Measurements from ENCODE around the gene TCF3.

Gene TCF3

GRCh38 chr19:1649706-1650649, 2.4 kb downstream of the TCF3 start:
- Histone ChIP-seq H3K4me2 (ENCODE audit: low read length, poor library complexity, severe bottlenecking) (peak overlapping the region; percentile 88), H3K79me1 (replicated peaks; ENCODE audit: low read length, poor library complexity, severe bottlenecking) (peaks cover 30% of the 10 kb centered on the region), H2BK5ac (ENCODE audit: low read depth, low read length, poor library complexity, severe bottlenecking) (no peak overlapping the region), H4K91ac (ENCODE audit: low read length) (peak overlapping the region; percentile 52), H2AFZ (ENCODE audit: low read depth, low read length) (no peak overlapping the region), H3K27me3 (ENCODE audit: control insufficient read depth in 1 of 2, insufficient read depth in 1 of 2, low read length in 2 of 2) (no peaks in the 10 kb centered on the region), H3K4me3 (ENCODE audit: insufficient read depth in 1 of 2, low read depth in 1 of 2, low read length in 2 of 2) (peak overlapping the region in 1 of 2 experiments; percentile 82), H4K8ac (ENCODE audit: low read length) (no peak overlapping the region), H2AK5ac (ENCODE audit: low read length, severe bottlenecking) (peak overlapping the region; percentile 49), H3K4me1 (ENCODE audit: control insufficient read depth, insufficient read depth, low read depth, low read length) (peaks cover 32% of the 10 kb centered on the region), H3K9me3 (ENCODE audit: control insufficient read depth, low read length) (no peaks in the 10 kb centered on the region), H3K4ac (ENCODE audit: low read depth in 1 of 2, low read length in 2 of 2) (peak overlapping the region in 1 of 2 experiments; percentile 47), H3K9ac (ENCODE audit: low read length) (peak overlapping the region; percentile 79), H2BK12ac (ENCODE audit: low read length in 2 of 2) (no peak overlapping the region), H3K27ac (ENCODE audit: low read length, poor library complexity, severe bottlenecking) (peak overlapping the region; percentile 36), H2BK15ac (ENCODE audit: low read depth, poor library complexity, severe bottlenecking) (no peak overlapping the region), H2BK120ac (ENCODE audit: low read depth, low read length) (no peak overlapping the region), H3K18ac (ENCODE audit: low read depth in 1 of 2, low read length in 2 of 2) (no peak overlapping the region), H3K36me3 (ENCODE audit: control insufficient read depth in 1 of 2, insufficient read depth in 2 of 2, low read depth in 1 of 2, low read length in 2 of 2) (peaks cover 22 to 48% of the 10 kb centered on the region in 2 experiments), H3K14ac (ENCODE audit: low read length in 2 of 2) (no peak overlapping the region), H3K23ac (ENCODE audit: low read length in 2 of 2) (no peak overlapping the region)
- WGBS: 95% methylated on average over 19 of the region's 20 CpGs
- DNase-seq: no peak

- Histone ChIP-seq H3K9me3 (ENCODE audit: control insufficient read depth, low read length) (no peaks in the 10 kb centered on the region), H3K9ac (ENCODE audit: low read length) (no peak overlapping the region), H2BK5ac (ENCODE audit: low read depth, low read length, poor library complexity, severe bottlenecking) (no peak overlapping the region), H4K91ac (ENCODE audit: low read length) (no peak overlapping the region), H2BK15ac (ENCODE audit: low read depth, poor library complexity, severe bottlenecking) (peak overlapping the region; percentile 12), H4K8ac (ENCODE audit: low read length) (peak overlapping the region; percentile 40), H3K27ac (ENCODE audit: low read length, poor library complexity, severe bottlenecking) (no peak overlapping the region), H2BK120ac (ENCODE audit: low read depth, low read length) (no peak overlapping the region), H3K79me1 (replicated peaks; ENCODE audit: low read length, poor library complexity, severe bottlenecking) (peaks cover 36% of the 10 kb centered on the region), H3K4me1 (ENCODE audit: control insufficient read depth, insufficient read depth, low read depth, low read length) (peaks cover 28% of the 10 kb centered on the region), H3K4ac (ENCODE audit: low read depth in 1 of 2, low read length in 2 of 2) (no peak overlapping the region), H3K4me3 (ENCODE audit: insufficient read depth in 1 of 2, low read depth in 1 of 2, low read length in 2 of 2) (no peak overlapping the region), H3K36me3 (ENCODE audit: control insufficient read depth in 1 of 2, insufficient read depth in 2 of 2, low read depth in 1 of 2, low read length in 2 of 2) (peaks cover 28 to 58% of the 10 kb centered on the region in 2 experiments), H2AFZ (ENCODE audit: low read depth, low read length) (no peak overlapping the region), H3K27me3 (ENCODE audit: control insufficient read depth in 1 of 2, insufficient read depth in 1 of 2, low read length in 2 of 2) (no peaks in the 10 kb centered on the region), H2AK5ac (ENCODE audit: low read length, severe bottlenecking) (no peak overlapping the region), H3K23ac (ENCODE audit: low read length in 2 of 2) (no peak overlapping the region), H2BK12ac (ENCODE audit: low read length in 2 of 2) (no peak overlapping the region), H3K18ac (ENCODE audit: low read depth in 1 of 2, low read length in 2 of 2) (no peak overlapping the region), H3K4me2 (ENCODE audit: low read length, poor library complexity, severe bottlenecking) (peak overlapping the region; percentile 6), H3K14ac (ENCODE audit: low read length in 2 of 2) (no peak overlapping the region)
- DNase-seq: no peak
- 97% methylated on average over 23 of the region's 23 CpGs for WGBS
These were observed 3.4 kb downstream of the TCF3 start for GRCh38 chr19:1648920-1649541.

GRCh38 chr19:1648459-1648849, 4.0 kb downstream of the TCF3 start:
- Histone ChIP-seq H3K27ac (ENCODE audit: low read length, poor library complexity, severe bottlenecking) (no peak overlapping the region), H3K4me3 (ENCODE audit: insufficient read depth in 1 of 2, low read depth in 1 of 2, low read length in 2 of 2) (no peak overlapping the region), H2AFZ (ENCODE audit: low read depth, low read length) (no peak overlapping the region), H3K18ac (ENCODE audit: low read depth in 1 of 2, low read length in 2 of 2) (no peak overlapping the region), H3K9ac (ENCODE audit: low read length) (no peak overlapping the region), H2BK12ac (ENCODE audit: low read length in 2 of 2) (no peak overlapping the region), H3K23ac (ENCODE audit: low read length in 2 of 2) (no peak overlapping the region), H2AK5ac (ENCODE audit: low read length, severe bottlenecking) (no peak overlapping the region), H2BK120ac (ENCODE audit: low read depth, low read length) (no peak overlapping the region), H3K4me1 (ENCODE audit: control insufficient read depth, insufficient read depth, low read depth, low read length) (peaks cover 27% of the 10 kb centered on the region), H3K36me3 (ENCODE audit: control insufficient read depth in 1 of 2, insufficient read depth in 2 of 2, low read depth in 1 of 2, low read length in 2 of 2) (peaks cover 29 to 62% of the 10 kb centered on the region in 2 experiments), H2BK15ac (ENCODE audit: low read depth, poor library complexity, severe bottlenecking) (no peak overlapping the region), H4K91ac (ENCODE audit: low read length) (no peak overlapping the region), H3K79me1 (replicated peaks; ENCODE audit: low read length, poor library complexity, severe bottlenecking) (peaks cover 39% of the 10 kb centered on the region), H3K4ac (ENCODE audit: low read depth in 1 of 2, low read length in 2 of 2) (no peak overlapping the region), H3K27me3 (ENCODE audit: control insufficient read depth in 1 of 2, insufficient read depth in 1 of 2, low read length in 2 of 2) (no peaks in the 10 kb centered on the region), H4K8ac (ENCODE audit: low read length) (no peak overlapping the region), H3K14ac (ENCODE audit: low read length in 2 of 2) (no peak overlapping the region), H2BK5ac (ENCODE audit: low read depth, low read length, poor library complexity, severe bottlenecking) (no peak overlapping the region), H3K4me2 (ENCODE audit: low read length, poor library complexity, severe bottlenecking) (peak overlapping the region; percentile 13), H3K9me3 (ENCODE audit: control insufficient read depth, low read length) (no peaks in the 10 kb centered on the region)
- DNase-seq: no peak
- 99% methylated on average over 8 of the region's 10 CpGs for WGBS

All from mesenchymal stem cell (in vitro differentiated cells and primary cell).